ENCODE data around the gene MTNR1A. TPM values are rescaled to one million over a fixed set of nuclear protein-coding genes. Genes with fewer than 3 reads are reported as not detected.

MTNR1A gene
- total and polyA plus RNA-seq, 9 of the 15 experiments (the other 6 are each of a cell fraction or from before 2014, with no cell fraction given) = 0.09 to 0.12 (median 0.10) TPM; not detected in 5

GRCh38 chr4:186534056-186534455, 21.3 kb downstream of the MTNR1A start:
- ATAC-seq (no peak), DNase-seq (ENCODE audit: extremely low read depth in 1 of 4, low spot score in 3 of 4) (no peak), FAIRE-seq (no peak)
- H3K79me2 ChIP-seq (ENCODE audit: control insufficient read depth, insufficient read depth, low read length) = no peaks in the 10 kb centered on the region
- no peak overlapping the region for H3K4me3 ChIP-seq
- POLR2A ChIA-PET = interaction anchor here (0.7 kb wide), 1 partner anchor 11 kb away, joined by 3 read pairs; no protein-coding TSS in a partner anchor
- no peaks in the 10 kb centered on the region for H4K20me1 ChIP-seq (replicated peaks; ENCODE audit: control insufficient read depth, insufficient read depth, low read length)
- no peak overlapping the region for H3K27ac ChIP-seq (ENCODE audit: extremely low read depth, low read depth, low read length)
- H3K9ac ChIP-seq (ENCODE audit: insufficient read depth in 1 of 2, low read depth in 2 of 2, low read length in 2 of 2) = no peak overlapping the region
- intact Hi-C loops (cut with micrococcal nuclease) = no loop called here
- no peaks in the 10 kb centered on the region for H3K36me3 ChIP-seq (ENCODE audit: control insufficient read depth, insufficient read depth, low read length)
- peaks cover 4 to 7% of the 10 kb centered on the region in 2 experiments; a peak in 3 of 5 replicates for H3K4me1 ChIP-seq (replicated peaks in 1 of 2; ENCODE audit: control insufficient read depth in 2 of 2, insufficient read depth in 2 of 2, low read length in 2 of 2)
- no TSS peak for BruUV-seq (replicated peaks)
- no peak overlapping the region for H3K4me2 ChIP-seq (ENCODE audit: insufficient read depth, low read length)
- in situ Hi-C loops (cut with MboI) = no loop called here
- 68% methylated on average over 20 of the region's 21 CpGs for WGBS (ENCODE audit: insufficient coverage, low coverage, missing lambda C conversion rate)
- H3K27me3 ChIP-seq (ENCODE audit: control insufficient read depth in 2 of 2, insufficient read depth in 2 of 2, low read length in 2 of 2) = no peaks in the 10 kb centered on the region
- CTCF ChIA-PET (ENCODE audit: low intra/inter-chr PET ratio) = no interaction called here
- H3K9me3 ChIP-seq (replicated peaks; ENCODE audit: control insufficient read depth, insufficient read depth, low read depth, low read length) = no peaks in the 10 kb centered on the region
- no peaks in the 10 kb centered on the region for H3K9me1 ChIP-seq (ENCODE audit: control insufficient read depth, insufficient read depth, low read length)
- no peak overlapping the region for H2AFZ ChIP-seq (ENCODE audit: low read depth, low read length)
- TF ChIP-seq ZNF134 (CRISPR knock-in tag; conservative IDR thresholded peaks at IDR 0.05) (no peak), HOXB6 (CRISPR knock-in tag; IDR thresholded peaks at IDR 0.05; ENCODE audit: borderline replicate concordance) (no peak), ZC3H11A (IDR thresholded peaks at IDR 0.05; ENCODE audit: low read depth, low read length) (no peak), ZNF764 (CRISPR knock-in tag; IDR thresholded peaks at IDR 0.05; ENCODE audit: low read depth) (no peak), DPF2 (IDR thresholded peaks at IDR 0.05) (no peak), ASH1L (IDR thresholded peaks at IDR 0.05; ENCODE audit: borderline replicate concordance, low read depth, partially characterized antibody) (no peak), REST (IDR thresholded peaks at IDR 0.05; ENCODE audit: borderline replicate concordance) (no peak), REST (CRISPR knock-in tag; IDR thresholded peaks at IDR 0.05; ENCODE audit: low read depth) (no peak), HMG20A (CRISPR knock-in tag; conservative IDR thresholded peaks at IDR 0.05) (no peak), VEZF1 (CRISPR knock-in tag; IDR thresholded peaks at IDR 0.05) (no peak), ETV5 (CRISPR knock-in tag; IDR thresholded peaks at IDR 0.05; ENCODE audit: low read depth) (no peak)
- TF ChIP-seq, protein P1, sequence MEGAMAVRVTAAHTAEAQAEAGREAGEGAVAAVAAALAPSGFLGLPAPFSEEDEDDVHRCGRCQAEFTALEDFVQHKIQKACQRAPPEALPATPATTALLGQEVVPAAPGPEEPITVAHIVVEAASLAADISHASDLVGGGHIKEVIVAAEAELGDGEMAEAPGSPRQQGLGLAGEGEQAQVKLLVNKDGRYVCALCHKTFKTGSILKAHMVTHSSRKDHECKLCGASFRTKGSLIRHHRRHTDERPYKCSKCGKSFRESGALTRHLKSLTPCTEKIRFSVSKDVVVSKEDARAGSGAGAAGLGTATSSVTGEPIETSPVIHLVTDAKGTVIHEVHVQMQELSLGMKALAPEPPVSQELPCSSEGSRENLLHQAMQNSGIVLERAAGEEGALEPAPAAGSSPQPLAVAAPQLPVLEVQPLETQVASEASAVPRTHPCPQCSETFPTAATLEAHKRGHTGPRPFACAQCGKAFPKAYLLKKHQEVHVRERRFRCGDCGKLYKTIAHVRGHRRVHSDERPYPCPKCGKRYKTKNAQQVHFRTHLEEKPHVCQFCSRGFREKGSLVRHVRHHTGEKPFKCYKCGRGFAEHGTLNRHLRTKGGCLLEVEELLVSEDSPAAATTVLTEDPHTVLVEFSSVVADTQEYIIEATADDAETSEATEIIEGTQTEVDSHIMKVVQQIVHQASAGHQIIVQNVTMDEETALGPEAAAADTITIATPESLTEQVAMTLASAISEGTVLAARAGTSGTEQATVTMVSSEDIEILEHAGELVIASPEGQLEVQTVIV (CRISPR knock-in tag; IDR thresholded peaks at IDR 0.05; ENCODE audit: borderline replicate concordance) = no peak
